HepG2 (cell line): Measurements from ENCODE around the gene SAPCD1. TPM values are rescaled to one million over a fixed set of nuclear protein-coding genes. Genes with fewer than 3 reads are reported as not detected.

Experiments
- CHD4 ChIP-seq: fragments of 200-600 bp; sonication (generic); IDR thresholded peaks from 2 replicates; pipeline ENCODE4 v1.7.0; 2017; ENCODE audit warnings: mild to moderate bottlenecking, low read length, borderline replicate concordance
- EP300 ChIP-seq, 3 experiments: sonication (generic) in 1 of 3; formaldehyde crosslinking in 1 of 3; IDR thresholded peaks; 2 replicates each; pipeline versions ENCODE4 v1.5.1 to v1.6.1; 2011 to 2020; ENCODE audit warnings: low read depth in 2 of 3, low read length in 2 of 3, borderline replicate concordance in 1 of 3, improper control_type of control experiment in 1 of 3, mild to moderate bottlenecking in 1 of 3, missing genetic modification reagents in 1 of 3, moderate library complexity in 1 of 3
- ERF ChIP-seq: IDR thresholded peaks from 2 replicates; pipeline ENCODE4 v1.6.1; 2018; ENCODE audit warnings: missing biosample characterization, missing genetic modification reagents
- GATAD2A ChIP-seq: IDR thresholded peaks from 2 replicates; pipeline ENCODE4 v1.6.1; 2016
- HNF1B ChIP-seq: sonication (generic); formaldehyde crosslinking; IDR thresholded peaks from 2 replicates; pipeline ENCODE4 v1.5.1; 2020; ENCODE audit warnings: mild to moderate bottlenecking, moderate library complexity, missing genetic modification reagents
- MXD4 ChIP-seq: IDR thresholded peaks from 2 replicates; pipeline ENCODE4 v1.6.1; 2016; ENCODE audit warnings: mild to moderate bottlenecking, missing biosample characterization, missing genetic modification reagents
- MYC ChIP-seq: sonication (generic); formaldehyde crosslinking; IDR thresholded peaks from 2 replicates; pipeline ENCODE4 v1.9.0; 2021; ENCODE audit warnings: missing genetic modification reagents, borderline replicate concordance
- NBN ChIP-seq: fragments of 450-650 bp; conservative IDR thresholded peaks from 2 replicates; pipeline ENCODE4 v1.6.1; 2017
- NFAT5 ChIP-seq: sonication (generic); formaldehyde crosslinking; IDR thresholded peaks from 2 replicates; pipeline ENCODE4 v1.4.0; 2020; ENCODE audit warnings: missing genetic modification reagents
- PPARG ChIP-seq: conservative IDR thresholded peaks from 2 replicates; pipeline ENCODE4 v1.6.1; 2016; ENCODE audit warnings: missing biosample characterization, missing genetic modification reagents
- RAD51 ChIP-seq: fragments of 450-650 bp; IDR thresholded peaks from 2 replicates; pipeline ENCODE4 v1.6.1; 2016; ENCODE audit warnings: borderline replicate concordance
- RFX3 ChIP-seq: IDR thresholded peaks from 2 replicates; pipeline ENCODE4 v1.6.1; 2016; ENCODE audit warnings: missing biosample characterization, missing genetic modification reagents
- SP4 ChIP-seq: sonication (generic); formaldehyde crosslinking; IDR thresholded peaks from 2 replicates; pipeline ENCODE4 v1.8.1; 2023; ENCODE audit warnings: mild to moderate bottlenecking, missing genetic modification reagents
- SSRP1 ChIP-seq: IDR thresholded peaks from 2 replicates; pipeline ENCODE4 v1.6.1; 2016; ENCODE audit warnings: control low read depth
- TCF7L2 ChIP-seq: IDR thresholded peaks from 2 replicates; pipeline ENCODE4 v1.6.1; 2011; ENCODE audit warnings: mild to moderate bottlenecking, low read depth, low read length, moderate library complexity
- TFE3 ChIP-seq: IDR thresholded peaks from 2 replicates; pipeline ENCODE4 v1.6.1; 2016
- ZGPAT ChIP-seq: IDR thresholded peaks from 2 replicates; pipeline ENCODE4 v1.6.1; 2016; ENCODE audit warnings: mild to moderate bottlenecking
- ZNF337 ChIP-seq: sonication (generic); formaldehyde crosslinking; IDR thresholded peaks from 2 replicates; pipeline ENCODE4 v1.5.1; 2020; ENCODE audit warnings: missing genetic modification reagents, low read depth, mild to moderate bottlenecking, borderline replicate concordance
- ZNF557 ChIP-seq: sonication (generic); formaldehyde crosslinking; IDR thresholded peaks from 2 replicates; pipeline ENCODE4 v1.4.0; 2020; ENCODE audit warnings: missing genetic modification reagents
- ZNF678 ChIP-seq: sonication (generic); formaldehyde crosslinking; IDR thresholded peaks from 2 replicates; pipeline ENCODE4 v1.4.0; 2020; ENCODE audit warnings: mild to moderate bottlenecking, missing genetic modification reagents
- polyA plus RNA-seq, 8 experiments: library from polyadenylated mRNA; depleted of rRNA in 3 of 8; stranded (reverse) in 7 of 8; unstranded in 1 of 8; fragments of >200 nt; fragmentation: Illumina TruSeq in 4 of 8; extraction: Trizol in 4 of 8; gene quantifications; 2 replicates each; pipeline versions ENCODE4 v1.2.1 to v1.2.3, GENCODE V29; 2011 to 2016; ENCODE audit warnings: low read depth in 4 of 8, missing spikeins in 1 of 8, mixed read lengths in 1 of 8; ENCODE audit not compliant: insufficient read depth in 1 of 8
- total RNA-seq, 5 experiments: library from RNA; depleted of rRNA; stranded (reverse); fragments of >200 nt; fragmentation: Illumina TruSeq; extraction: Trizol; gene quantifications; 2 replicates each; pipeline ENCODE4 v1.2.3, GENCODE V29; 2016; ENCODE audit warnings: low read depth in 1 of 5

Gene SAPCD1
- total and polyA plus RNA-seq, 2 of the 13 experiments (the other 11 are each of a cell fraction or from before 2014, with no cell fraction given), result 2.5 to 3.9 TPM

- 0 out of 2 replicates have a peak, but pooled peaks have one; percentile 41 for TF ChIP-seq ZNF337 (CRISPR knock-in tag)
- peak; percentile 93 for TF ChIP-seq RFX3
- TF ChIP-seq MYC, result peak; percentile 57; the same call in 1 of the 2 replicates
- peak; percentile 50 for TF ChIP-seq ZGPAT (CRISPR knock-in tag)
- TF ChIP-seq HNF1B, result peak; percentile 72
- peak; percentile 77 for TF ChIP-seq GATAD2A
- peak; percentile 84 for TF ChIP-seq ERF (CRISPR knock-in tag)
- peak; percentile 32; the same call in 1 of the 2 replicates for TF ChIP-seq CHD4
- no peak for TF ChIP-seq ZNF678 (CRISPR knock-in tag)
- peak; percentile 93 for TF ChIP-seq SSRP1 (CRISPR knock-in tag)
- peak; percentile 70; the same call in 1 of the 2 replicates for TF ChIP-seq TCF7L2
- TF ChIP-seq TFE3 (CRISPR knock-in tag), result peak; percentile 55
- 0 out of 2 replicates have a peak, but pooled peaks have one; percentile 45 for TF ChIP-seq ZNF557 (CRISPR knock-in tag)
- TF ChIP-seq NFAT5, result no peak
- TF ChIP-seq MXD4 (CRISPR knock-in tag), result peak; percentile 19; the same call in 1 of the 2 replicates
- TF ChIP-seq PPARG, result peak; percentile 97
- 0 out of 2 replicates have a peak, but pooled peaks have one; percentile 14 for TF ChIP-seq NBN
- TF ChIP-seq EP300 (IDR thresholded peaks at IDR 0.05; ENCODE audit: low read depth in 2 of 2, low read length in 2 of 2), result peak; percentile 83 to 94; a peak in 3 of 4 replicates
- TF ChIP-seq EP300 (CRISPR knock-in tag; IDR thresholded peaks at IDR 0.05; ENCODE audit: borderline replicate concordance), result peak; percentile 90
- TF ChIP-seq RAD51, result no peak
- TF ChIP-seq SP4 (CRISPR knock-in tag), result no peak; the same call in 1 of the 2 replicates
Measured at GRCh38 chr6:31737315-31737990, 25.0 kb upstream of the SAPCD1 start (continued).
